Smooth muscle cell of the brain vasculature (primary cell): ENCODE data around the gene SLC25A30.
A peak's percentile ranks its signal among the peaks of the same experiment; 100 is the strongest.
"Not testable (repeated sequence)": the region's sequence is repeated elsewhere in the genome, so short reads cannot be mapped to it uniquely, and the experiment has no call there.

Source experiments
- DNase-seq: peaks from one replicate; pipeline ENCODE4 v3.0.0-alpha.2; 2012; ENCODE audit warnings: low read depth, low spot score

SLC25A30 gene

DNA sequence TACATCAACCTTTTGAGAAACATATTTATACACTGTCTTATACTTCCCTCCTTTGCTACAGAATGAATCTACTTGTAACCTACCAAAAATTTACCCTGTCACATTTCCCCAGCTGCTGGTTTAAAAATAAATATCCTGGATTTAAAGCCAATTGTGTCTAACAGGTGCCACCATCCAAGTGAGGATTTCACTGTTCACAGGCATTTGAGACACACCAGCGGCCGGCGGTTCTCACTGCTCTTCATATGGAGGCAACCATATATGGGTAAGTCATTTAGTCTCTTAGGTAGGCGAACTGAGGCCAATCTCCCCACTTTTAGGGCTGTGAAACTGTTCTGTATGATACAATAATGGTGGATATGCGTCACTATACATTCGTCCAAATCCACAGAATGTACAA lies 26.2 kb downstream of the SLC25A30 start:
- DNase-seq: no peak

DNA sequence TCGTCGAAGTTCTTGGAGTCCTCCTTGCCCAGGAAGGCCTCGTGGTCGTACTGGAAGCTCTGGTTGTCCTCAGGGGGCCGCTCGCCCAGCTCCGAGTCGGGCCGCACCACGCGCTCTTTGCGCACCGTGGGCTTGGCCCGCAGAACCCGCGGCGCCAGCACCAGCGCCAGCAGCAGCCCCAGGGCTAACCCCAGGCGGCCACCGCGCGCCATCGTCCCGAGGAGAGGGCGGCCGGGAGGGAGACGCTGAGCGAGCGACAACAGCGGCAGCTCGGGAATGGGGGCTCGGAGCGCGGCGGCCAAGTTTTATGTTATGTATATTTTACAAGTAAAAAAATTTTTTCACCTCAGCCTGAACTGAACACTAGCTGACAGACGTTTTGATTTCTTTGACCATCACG lies 27.0 kb downstream of the SLC25A30 start:
- DNase-seq: not testable (repeated sequence)

DNA sequence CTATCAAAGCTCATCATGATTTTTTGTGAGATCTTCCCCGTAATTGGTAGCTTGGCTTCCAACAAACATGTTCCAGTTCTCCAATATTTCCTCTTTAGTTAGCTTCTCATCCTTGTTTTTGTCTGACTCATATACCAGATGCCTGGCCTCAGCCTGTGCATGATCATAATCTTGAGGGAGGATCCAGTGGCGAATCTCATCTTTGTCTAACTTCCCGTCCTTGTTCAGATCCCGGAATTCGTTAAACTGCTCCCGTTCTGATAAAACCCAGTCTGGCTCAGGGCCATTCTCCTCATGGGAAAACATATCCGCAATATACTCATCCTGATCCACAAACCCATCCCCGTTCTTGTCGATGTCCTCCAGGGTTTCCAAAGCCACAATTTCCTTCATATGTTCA lies 27.8 kb downstream of the SLC25A30 start:
- DNase-seq: not testable (repeated sequence)

DNA sequence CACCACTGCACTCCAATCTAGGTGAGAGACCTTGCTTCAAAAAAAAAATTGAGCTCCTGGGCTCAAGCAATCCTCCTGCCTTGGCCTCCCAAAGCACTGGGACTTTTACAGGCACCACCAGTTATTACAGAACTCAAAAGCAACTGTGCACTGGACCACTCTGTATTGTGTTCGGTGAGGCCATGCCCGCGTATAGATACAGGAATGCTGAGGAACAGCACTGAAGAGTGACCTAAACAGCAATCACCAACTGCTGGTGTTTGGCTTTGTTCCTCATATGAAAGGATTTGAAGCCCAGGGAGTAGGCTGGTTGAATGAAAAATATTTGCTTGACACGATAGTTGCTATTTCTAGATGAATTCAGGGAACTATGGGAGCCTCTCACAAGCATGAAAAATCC lies 29.5 kb downstream of the SLC25A30 start:
- DNase-seq: no peak

DNA sequence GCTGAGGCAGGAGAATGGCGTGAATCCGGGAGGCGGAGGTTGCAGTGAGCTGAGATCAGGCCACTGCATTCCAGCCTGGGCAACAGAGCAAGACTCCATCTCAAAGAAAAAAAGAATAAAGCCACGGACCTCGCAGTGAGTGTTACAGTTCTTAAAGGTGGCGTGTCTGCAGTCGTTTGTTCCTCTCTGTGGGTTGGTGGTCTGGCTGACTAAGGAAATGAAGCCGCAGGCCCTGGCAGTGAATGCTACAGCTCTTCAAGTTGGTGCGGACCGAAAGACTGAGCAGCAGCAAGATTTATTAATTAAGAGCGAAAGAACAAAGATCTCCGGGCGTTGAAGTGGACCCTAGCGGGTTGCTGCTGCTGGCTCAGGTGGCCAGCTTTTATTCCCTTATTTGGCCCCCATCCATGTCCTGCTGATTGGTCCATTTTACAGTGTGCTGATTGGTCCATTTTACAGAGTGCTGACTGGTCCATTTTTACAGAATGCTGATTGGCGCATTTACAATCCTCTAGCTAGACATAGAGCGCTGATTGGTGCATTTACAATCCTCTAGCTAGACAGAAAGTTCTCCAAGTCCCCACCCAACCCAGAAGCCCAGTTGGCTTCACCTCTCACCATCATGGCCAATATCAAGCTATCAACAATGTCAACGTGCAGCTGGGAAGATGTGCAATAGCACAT lies 31.1 kb downstream of the SLC25A30 start:
- not testable (repeated sequence) for DNase-seq

DNA sequence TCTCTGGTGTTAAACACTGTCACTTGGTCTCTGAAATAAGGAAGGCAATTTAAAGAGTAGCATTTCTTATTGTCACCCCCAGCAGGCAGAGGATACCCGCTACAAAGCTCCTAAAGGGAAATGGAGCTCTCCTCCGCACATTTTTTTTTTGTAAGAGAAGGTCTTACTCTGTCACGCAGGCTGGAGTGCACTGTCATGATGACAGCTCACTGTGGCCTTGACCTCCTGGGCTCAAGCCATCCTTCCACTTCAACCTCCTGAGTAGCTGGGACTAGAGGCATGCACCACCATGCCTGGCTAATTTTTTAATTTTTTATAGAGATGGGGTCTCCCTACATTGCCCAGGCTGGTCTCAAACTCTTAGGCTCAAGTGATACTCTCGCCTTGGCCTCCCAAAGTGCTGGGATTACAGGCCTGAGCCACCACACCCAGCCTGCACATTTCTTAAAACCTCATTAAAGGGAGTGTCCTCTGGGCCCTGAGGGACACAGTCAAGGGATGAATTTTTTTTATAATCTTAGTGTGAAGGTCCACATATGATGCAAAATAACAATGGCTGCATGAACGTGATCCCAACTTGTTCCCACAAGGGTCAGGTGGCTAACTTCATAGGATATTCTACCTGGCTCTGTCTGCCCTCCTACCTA lies 32.1 kb downstream of the SLC25A30 start:
- DNase-seq: no peak

DNA sequence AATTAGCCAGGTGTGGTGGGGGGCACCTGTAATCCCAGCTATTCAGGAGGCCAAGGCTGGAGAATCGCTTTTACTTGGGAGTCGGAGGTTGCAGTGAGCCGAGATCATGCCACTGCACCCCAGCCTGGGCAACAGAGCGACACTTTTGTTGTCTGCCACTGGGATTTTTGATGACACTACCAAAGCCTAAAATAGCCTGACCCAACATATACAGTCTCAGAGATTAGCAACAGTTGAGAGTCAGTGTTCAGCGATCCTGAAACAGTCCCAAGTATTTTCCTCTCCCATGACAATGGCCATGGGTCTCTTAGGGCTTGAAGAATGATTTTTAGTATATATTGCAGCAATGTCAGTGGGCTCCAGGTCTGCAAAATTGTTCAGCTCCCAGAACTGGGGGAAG lies 32.9 kb downstream of the SLC25A30 start:
- no peak for DNase-seq

DNA sequence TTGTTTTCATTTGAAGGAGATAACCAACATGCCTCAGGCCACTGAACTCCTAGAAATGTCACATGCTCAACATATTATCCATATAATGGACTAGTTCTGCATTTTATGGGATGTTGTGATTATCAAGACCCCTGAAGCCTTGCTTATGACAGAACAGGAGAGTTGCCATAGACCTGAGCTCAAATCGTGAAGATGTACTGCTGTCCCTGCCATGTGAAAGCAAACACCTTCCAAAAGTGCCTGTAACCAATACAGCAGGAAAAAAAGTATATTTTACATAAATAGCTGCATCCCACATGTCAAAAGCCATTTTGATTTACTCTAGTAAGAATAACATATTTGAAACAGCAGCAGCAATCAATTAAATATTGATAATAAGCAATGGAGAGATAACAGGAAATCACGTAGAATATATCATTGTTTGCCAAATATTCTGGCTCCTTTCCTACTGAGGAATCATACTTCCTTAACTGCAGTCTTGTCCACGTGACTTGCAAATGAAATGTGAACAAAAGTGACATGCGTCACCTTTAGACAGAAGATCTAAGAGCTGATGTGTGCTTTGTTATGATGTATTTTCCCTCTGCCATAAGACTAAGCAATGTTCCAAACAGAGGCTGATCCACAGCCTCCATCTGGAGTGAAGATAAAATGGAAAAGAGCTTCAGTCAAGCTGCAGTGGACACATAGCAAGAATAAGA lies 33.5 kb downstream of the SLC25A30 start:
- no peak for DNase-seq

DNA sequence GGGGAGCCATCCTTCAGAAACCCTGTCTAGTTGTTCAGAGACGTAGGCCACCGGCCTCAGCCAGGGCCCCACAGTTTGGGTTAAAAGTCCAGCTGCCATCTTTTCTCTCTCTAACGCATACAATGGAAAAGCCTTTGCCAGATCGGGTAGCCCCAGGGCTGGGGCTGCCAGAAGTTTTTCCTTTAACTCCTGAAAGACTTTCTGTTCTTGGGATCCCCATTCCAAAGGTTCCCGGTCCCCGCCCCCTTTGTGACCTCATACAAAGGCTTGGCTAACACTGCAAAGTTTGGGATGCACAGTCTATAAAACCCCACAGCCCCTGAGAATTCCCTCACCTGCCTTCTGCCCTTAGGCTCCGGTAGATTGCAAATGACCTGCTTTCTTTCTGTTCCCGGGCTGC lies 35.4 kb downstream of the SLC25A30 start:
- DNase-seq: not testable (repeated sequence)

DNA sequence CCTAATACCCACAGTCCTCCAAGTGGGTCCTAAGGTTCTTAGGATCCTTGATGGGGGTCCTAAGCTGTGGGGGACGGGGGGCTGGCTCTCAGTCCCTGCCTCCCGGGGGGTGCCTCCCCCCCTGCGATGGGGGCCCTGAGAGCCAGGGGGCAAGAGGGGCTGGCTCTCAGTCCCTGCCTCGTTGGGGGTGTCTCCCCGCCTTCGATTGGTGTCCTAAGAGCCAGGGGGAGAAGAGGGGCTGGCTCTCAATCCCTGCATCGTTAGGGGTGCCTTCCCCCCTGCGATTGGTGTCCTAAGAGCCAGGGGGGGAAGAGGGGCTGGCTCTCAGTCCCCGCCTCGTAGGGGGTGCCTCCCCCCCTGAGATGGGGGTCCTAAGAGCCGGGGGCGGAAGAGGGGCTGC lies 37.0 kb downstream of the SLC25A30 start:
- no peak for DNase-seq

DNA sequence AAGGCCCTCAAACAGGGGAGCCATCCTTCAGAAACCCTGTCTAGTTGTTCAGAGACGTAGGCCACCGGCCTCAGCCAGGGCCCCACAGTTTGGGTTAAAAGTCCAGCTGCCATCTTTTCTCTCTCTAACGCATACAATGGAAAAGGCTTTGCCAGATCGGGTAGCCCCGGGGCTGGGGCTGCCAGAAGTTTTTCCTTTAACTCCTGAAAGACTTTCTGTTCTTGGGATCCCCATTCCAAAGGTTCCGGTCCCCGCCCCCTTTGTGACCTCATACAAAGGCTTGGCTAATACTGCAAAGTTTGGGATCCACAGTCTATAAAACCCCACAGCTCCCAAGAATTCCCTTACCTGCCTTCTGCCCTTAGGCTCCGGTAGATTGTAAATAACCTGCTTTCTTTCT lies 37.5 kb downstream of the SLC25A30 start:
- DNase-seq: not testable (repeated sequence)

DNA sequence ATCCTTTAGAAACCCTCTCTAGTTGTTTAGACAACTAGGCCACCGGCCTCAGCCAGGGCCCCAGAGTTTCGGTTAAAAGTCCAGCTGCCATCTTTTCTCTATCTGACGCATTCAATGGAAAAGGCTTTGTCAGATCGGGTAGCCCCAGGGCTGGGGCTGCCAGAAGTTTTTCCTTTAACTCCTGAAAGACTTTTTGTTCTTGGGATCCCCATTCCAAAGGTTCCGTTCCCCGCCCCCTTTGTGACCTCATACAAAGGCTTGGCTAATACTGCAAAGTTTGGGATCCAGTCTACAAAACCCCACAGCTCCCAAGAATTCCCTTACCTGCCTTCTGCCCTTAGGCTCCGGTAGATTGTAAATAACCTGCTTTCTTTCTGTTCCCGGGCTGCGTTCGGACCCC lies 38.7 kb downstream of the SLC25A30 start:
- not testable (repeated sequence) for DNase-seq

DNA sequence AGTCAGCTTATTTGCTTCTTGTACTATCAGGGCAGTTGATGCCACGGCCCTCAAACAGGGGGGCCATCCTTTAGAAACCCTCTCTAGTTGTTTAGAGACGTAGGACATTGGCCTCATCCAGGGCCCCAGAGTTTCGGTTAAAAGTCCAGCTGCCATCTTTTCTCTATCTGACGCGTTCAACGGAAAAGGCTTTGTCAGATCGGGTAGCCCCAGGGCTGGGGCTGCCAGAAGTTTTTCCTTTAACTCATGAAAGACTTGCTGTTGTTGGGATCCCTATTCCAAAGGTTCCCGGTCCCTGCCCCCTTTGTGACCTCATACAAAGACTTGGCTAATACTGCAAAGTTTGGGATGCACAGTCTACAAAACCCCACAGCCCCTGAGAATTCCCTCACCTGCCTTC lies 39.4 kb downstream of the SLC25A30 start:
- DNase-seq: not testable (repeated sequence)

DNA sequence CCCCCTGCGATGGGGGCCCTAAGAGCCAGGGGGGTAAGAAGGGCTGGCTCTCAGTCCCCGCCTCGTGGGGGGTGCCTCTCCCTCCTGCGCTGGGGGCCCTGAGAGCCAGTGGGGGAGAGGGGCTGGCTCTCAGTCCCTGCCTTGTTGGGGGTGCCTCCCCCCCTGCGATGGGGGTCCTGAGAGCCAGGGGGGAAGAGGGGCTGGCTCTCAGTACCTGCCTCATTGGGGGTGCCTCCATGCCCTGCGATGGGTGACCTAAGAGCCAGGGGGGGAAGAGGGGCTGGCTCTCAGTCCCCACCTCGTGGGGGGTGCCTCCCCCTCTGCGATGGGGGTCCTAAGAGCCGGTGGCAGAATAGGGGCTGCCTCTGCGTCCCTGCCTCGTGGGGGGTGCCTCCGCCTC lies 40.9 kb downstream of the SLC25A30 start:
- DNase-seq: not testable (repeated sequence)

DNA sequence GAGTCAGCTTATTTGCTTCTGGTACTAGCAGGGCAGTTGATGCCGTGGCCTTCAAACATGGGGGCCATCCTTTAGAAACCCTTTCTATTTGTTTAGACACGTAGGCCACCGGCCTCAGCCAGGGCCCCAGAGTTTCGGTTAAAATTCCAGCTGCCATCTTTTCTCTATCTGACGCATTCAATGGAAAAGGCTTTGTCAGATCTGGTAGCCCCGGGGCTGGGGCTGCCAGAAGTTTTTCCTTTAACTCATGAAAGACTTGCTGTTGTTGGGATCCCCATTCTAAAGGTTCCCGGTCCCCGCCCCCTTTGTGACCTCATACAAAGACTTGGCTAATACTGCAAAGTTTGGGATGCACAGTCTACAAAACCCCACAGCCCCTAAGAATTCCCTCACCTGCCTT lies 41.5 kb downstream of the SLC25A30 start:
- DNase-seq: not testable (repeated sequence)

DNA sequence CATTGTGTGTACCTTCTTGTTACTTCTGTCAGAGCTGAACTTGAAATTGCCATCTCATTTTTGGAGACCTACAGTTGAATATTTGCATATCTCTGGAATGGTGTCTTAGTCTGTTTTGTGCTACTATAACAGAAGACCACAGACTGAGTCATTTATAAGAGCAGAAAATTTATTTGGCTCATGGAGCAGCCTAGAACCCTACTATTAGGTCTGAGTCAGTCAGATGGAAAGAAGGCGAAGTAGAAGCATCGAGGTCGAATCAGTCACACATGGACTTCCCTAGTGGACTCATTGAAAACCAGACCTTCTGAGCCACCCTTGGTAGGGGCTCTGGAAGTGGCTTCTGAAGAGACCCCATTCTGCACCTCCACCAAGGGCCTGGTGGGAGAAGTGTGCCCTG lies 43.3 kb downstream of the SLC25A30 start:
- no peak for DNase-seq

DNA sequence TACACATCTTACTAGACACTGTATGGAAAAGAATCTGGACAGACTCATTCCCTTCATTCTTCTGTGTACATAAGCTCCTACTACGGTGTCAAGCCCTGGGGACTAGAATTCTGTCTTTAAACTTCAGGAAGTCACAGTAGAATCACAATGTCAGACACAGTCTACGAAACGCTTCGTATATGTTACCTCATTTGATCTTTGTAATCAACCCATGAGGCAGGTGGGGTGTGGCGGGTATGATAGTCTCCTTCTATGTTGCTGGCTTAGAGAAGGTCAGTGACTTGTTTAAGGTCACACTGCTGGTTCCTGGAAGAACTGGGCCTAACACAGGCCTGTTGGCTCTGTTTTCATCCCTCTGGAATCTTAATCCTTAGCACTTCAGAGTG lies 45.0 kb downstream of the SLC25A30 start:
- no peak for DNase-seq

DNA sequence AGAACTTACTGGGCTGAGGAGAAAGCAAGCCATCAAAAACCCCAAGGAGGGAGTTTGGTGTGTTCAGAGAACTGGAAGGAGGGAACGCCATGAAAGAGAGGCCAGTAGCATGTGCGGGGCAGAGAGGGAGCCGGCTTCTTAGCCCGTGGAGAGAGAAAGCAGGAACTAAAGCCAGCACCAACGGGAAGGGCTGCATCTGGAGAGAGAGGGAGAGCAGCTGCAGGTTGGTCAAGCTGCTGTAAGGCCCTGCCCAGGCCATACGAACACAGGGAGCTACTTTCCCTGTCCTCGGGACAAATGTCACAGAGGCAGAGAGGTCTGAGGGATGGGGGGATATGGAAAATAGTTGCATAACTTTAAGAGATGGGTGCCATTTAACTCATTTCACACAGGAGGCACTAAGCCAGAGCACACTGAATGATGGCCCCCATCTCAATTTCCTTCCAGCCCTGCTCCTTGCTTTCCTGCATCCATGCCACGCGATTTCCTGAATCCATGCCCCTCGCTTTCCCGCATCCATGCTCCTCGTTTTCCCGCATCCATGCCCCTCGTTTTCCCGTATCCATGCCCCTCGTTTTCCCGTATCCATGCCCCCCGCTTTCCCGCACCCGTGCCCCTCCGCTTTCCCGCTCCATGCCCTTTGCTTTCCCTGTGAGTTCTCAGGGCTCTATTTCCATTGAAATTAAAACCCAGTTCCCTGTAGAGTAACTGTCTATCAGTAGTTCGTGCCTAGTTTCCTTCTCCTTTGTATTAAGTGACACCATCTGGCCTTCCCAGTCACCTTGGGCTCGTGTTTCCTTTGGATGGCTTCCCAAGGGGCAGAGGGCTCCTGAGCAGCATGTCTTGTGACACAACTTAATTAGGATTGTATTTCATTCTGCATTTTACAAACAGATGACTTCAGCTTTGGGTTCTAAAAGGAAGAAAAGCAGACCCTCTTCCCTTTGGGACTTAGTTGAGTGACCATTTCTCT lies 45.7 kb downstream of the SLC25A30 start:
- DNase-seq: no peak

DNA sequence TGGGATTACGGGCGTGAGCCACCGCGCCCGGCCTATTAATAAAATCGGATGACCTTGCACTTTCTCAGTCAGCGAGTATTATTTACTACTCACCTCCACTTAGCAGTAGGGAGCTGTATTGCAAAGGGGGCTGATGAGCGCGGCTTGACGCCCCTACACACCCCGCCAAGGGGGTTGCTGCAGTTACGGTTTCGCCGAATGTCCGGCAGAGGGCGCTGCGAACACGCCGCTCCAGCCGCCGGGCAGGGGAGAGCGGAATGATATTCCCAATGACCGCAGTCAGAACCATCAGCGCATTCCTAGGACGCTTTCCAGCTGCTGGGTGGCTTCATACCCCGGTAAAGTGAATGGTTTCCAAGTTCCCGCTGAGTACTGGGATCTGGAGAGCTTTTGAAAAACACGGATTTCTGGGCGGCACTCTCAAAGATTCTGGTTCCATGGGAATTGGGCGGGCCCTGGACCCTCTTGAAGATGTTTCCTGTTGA lies 47.2 kb downstream of the SLC25A30 start:
- peak; percentile 65 for DNase-seq

DNA sequence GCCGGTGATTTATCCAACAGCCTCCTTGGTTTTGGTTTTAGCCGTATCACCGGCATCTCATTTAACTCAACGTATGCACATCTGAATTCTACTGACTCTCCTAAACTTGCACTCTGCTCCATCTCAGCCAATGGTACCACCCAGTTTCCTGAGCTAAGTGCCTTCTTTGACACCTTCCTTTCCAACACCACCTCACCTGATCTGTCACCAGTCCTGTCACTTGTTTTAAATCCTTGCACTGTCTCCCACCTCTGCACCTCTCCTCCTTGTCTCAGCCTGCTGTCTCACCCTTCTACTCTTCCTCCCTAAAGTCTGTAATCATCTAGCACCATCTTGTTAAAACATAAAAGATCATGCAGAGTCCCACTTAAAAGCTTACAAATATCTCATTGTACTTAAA lies 49.1 kb downstream of the SLC25A30 start:
- DNase-seq: no peak

DNA sequence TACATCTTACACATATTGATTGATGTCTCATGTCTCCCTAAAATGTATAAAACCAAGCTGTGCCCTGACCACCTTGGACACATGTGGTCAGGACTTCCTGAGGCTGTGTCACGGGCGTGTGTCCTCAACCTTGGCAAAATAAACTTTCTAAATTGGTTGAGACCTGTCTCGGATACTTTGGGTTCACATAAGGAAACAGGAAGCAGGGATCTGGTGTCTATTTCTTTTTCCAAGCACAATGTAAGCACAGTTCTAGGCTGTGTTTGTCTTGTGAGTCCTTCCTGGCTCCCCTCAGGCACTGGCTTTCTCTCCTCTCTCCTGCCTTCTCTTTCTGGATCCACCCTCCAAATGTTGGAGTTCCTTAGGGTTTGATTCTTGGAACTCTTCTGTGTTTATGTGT lies 49.6 kb downstream of the SLC25A30 start:
- no peak for DNase-seq

DNA sequence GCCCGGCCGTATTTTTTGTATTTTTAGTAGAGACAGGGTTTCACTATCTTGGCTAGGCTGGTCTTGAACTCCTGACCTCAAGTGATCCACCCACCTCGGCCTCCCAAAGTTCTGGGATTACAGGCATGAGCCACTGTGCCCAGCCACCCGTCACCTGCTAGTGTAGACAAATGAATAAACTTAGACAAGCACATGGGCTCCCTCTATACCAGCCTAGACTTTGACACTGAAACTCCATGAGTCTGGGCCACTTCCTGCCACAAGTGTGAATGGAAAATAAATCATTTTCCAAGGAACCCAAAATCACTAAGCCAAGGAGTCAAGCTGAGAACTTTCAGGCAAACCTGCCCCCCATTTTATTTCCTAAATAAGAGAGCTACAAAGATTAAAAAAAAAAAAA lies 50.2 kb downstream of the SLC25A30 start:
- no peak for DNase-seq
